OCI-LY7 (cell line): ENCODE results near the gene MCM10.

Experiments used
- CTCF ChIP-seq: fragments of 200-600 bp; sonication (generic); conservative IDR thresholded peaks from 2 replicates; pipeline ENCODE4 v1.5.1; 2014; ENCODE audit warnings: mild to moderate bottlenecking, antibody characterized with exemption, low read length, moderate library complexity, mixed read lengths
- EZH2phosphoT487 ChIP-seq: fragments of 200-600 bp; sonication (generic); IDR thresholded peaks from 2 replicates; pipeline ENCODE4 v1.6.1; 2018; ENCODE audit warnings: low read depth, borderline replicate concordance, mild to moderate bottlenecking, mixed run types, antibody characterized with exemption, low read length, moderate library complexity, mixed read lengths

GRCh38 chr10:13121500-13121854 is 39.9 kb upstream of the MCM10 start:
- no peak for TF ChIP-seq CTCF
- no peak for TF ChIP-seq EZH2phosphoT487
